SU-DHL-6 (cell line): ENCODE data around the gene KSR2.

Experiments
- H2AFZ ChIP-seq: fragments of 200-600 bp; sonication (generic); 2 replicates; pipeline ENCODE4 v1.6.1; 2014; ENCODE audit warnings: low read depth, mild to moderate bottlenecking, moderate library complexity, mixed read lengths, antibody characterized with exemption, low read length; ENCODE audit not compliant: severe bottlenecking
- H3F3A ChIP-seq: fragments of 200-600 bp; shearing (Covaris generic); 2 replicates; pipeline ENCODE4 v1.6.0; 2016; ENCODE audit warnings: antibody characterized with exemption, mild to moderate bottlenecking; ENCODE audit not compliant: insufficient read depth
- H3K27ac ChIP-seq: fragments of 200-600 bp; sonication (generic); 2 replicates; pipeline ENCODE4 v1.5.1; 2016; ENCODE audit warnings: low read depth, mild to moderate bottlenecking, low read length, moderate library complexity, mixed read lengths
- H3K27me3 ChIP-seq: fragments of 200-600 bp; sonication (generic), shearing (Covaris generic); 2 replicates; pipeline ENCODE4 v1.6.0; 2014; ENCODE audit warnings: mild to moderate bottlenecking, low read length
- H3K36me3 ChIP-seq: fragments of 200-600 bp; sonication (generic); 2 replicates; pipeline ENCODE4 v1.6.1; 2014; ENCODE audit warnings: mild to moderate bottlenecking, low read length, mixed read lengths
- H3K4me2 ChIP-seq: fragments of 300-600, 200-600 bp; shearing (Covaris generic), sonication (generic); 2 replicates; pipeline ENCODE4 v1.6.0; 2014; ENCODE audit warnings: low read length, low read depth, mild to moderate bottlenecking; ENCODE audit not compliant: poor library complexity, severe bottlenecking
- H3K4me3 ChIP-seq: fragments of 200-600 bp; sonication (generic); 2 replicates; pipeline ENCODE4 v1.5.1; 2014; ENCODE audit warnings: antibody characterized with exemption, low read length, mild to moderate bottlenecking, mixed read lengths; ENCODE audit not compliant: insufficient read depth, poor library complexity, severe bottlenecking
- H3K79me2 ChIP-seq: fragments of 200-600 bp; sonication (generic); 2 replicates; pipeline ENCODE4 v1.6.1; 2014; ENCODE audit warnings: mild to moderate bottlenecking, low read length, moderate library complexity; ENCODE audit not compliant: insufficient read depth
- H3K9ac ChIP-seq: fragments of 200-600 bp; sonication (generic); 2 replicates; pipeline ENCODE4 v1.7.0; 2014; ENCODE audit warnings: mild to moderate bottlenecking, low read length
- H3K9me2 ChIP-seq: fragments of 200-600 bp; sonication (generic); replicated peaks from 2 replicates; pipeline ENCODE4 v1.6.1; 2014; ENCODE audit warnings: low read length; ENCODE audit not compliant: insufficient read depth
- H3K9me3 ChIP-seq: fragments of 200-600 bp; sonication (generic); 2 replicates; pipeline ENCODE4 v1.6.1; 2014; ENCODE audit warnings: low read length, mixed read lengths; ENCODE audit not compliant: insufficient read depth
- H4K20me1 ChIP-seq: fragments of 200-600 bp; sonication (generic); 2 replicates; pipeline ENCODE4 v1.6.1; 2014; ENCODE audit warnings: low read depth, mild to moderate bottlenecking, antibody characterized with exemption, low read length, moderate library complexity, mixed read lengths
- EZH2phosphoT487 ChIP-seq: fragments of 200-600 bp; sonication (generic), shearing (Covaris generic); conservative IDR thresholded peaks from 2 replicates; pipeline ENCODE4 v1.6.1; 2018; ENCODE audit warnings: mild to moderate bottlenecking, antibody characterized with exemption, low read length, moderate library complexity, mixed read lengths
- TF ChIP-seq, protein P1 (sequence below): fragments of 200-600 bp; sonication (generic); IDR thresholded peaks from one replicate; pipeline ENCODE4 v1.5.1; 2017; ENCODE audit warnings: antibody characterized with exemption, mild to moderate bottlenecking, low read length, moderate library complexity; ENCODE audit not compliant: insufficient read depth, poor library complexity, severe bottlenecking

The KSR2 gene

DNA sequence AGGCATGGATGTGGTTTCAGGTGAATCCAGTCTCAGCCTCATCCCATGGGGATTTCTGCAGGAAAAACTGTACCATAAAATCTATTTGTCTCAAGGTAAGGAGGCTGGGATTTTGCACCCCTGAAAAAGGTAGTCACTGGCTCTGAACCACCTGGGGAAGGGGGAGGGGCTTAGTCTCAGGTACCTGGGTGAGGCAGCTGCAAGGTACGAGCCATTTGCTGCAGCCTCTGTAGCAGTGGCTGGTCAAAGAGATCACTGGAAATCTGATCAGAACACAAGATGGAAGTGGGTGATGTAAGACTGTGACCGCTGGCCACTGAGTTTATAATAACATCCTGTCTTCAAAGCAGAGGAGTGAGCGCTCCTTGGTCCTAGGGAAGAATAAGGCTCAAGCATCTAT, 397.5 kb downstream of the KSR2 start:
- Histone ChIP-seq H3K9me2 (no peaks in the 10 kb centered on the region), H3K27me3 (no peaks in the 10 kb centered on the region), H4K20me1 (no peaks in the 10 kb centered on the region), H3K36me3 (no peaks in the 10 kb centered on the region), H3F3A (no peaks in the 10 kb centered on the region), H3K9me3 (no peaks in the 10 kb centered on the region), H3K27ac (no peak overlapping the region), H3K4me3 (no peak overlapping the region), H3K79me2 (no peaks in the 10 kb centered on the region), H3K4me2 (no peak overlapping the region), H3K9ac (no peak overlapping the region), H2AFZ (no peak overlapping the region)
- TF ChIP-seq EZH2phosphoT487 = no peak
- TF ChIP-seq, protein P1, sequence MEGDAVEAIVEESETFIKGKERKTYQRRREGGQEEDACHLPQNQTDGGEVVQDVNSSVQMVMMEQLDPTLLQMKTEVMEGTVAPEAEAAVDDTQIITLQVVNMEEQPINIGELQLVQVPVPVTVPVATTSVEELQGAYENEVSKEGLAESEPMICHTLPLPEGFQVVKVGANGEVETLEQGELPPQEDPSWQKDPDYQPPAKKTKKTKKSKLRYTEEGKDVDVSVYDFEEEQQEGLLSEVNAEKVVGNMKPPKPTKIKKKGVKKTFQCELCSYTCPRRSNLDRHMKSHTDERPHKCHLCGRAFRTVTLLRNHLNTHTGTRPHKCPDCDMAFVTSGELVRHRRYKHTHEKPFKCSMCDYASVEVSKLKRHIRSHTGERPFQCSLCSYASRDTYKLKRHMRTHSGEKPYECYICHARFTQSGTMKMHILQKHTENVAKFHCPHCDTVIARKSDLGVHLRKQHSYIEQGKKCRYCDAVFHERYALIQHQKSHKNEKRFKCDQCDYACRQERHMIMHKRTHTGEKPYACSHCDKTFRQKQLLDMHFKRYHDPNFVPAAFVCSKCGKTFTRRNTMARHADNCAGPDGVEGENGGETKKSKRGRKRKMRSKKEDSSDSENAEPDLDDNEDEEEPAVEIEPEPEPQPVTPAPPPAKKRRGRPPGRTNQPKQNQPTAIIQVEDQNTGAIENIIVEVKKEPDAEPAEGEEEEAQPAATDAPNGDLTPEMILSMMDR = no peak

DNA sequence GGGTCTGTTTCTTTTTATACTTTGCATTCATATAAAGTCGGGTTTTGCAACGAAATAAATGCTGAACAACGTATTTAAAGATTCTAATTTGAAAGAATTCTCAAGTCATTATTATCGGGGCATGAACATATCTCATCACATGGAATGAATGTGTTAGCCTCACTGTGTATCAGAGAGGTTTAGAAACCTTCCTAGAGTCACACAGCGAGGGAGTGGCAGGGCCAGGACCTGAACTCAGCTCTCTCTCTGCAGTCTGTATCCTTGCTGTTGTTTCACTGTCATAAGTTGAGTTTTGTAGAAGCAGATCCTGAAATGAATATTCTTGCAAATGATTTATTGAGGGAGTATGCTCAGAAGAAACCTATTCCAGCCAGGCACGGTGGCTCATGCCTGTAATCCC, 398.2 kb downstream of the KSR2 start:
- Histone ChIP-seq H3K27me3 (no peaks in the 10 kb centered on the region), H3K9me2 (no peaks in the 10 kb centered on the region), H3K9ac (no peak overlapping the region), H3K36me3 (no peaks in the 10 kb centered on the region), H3K9me3 (no peaks in the 10 kb centered on the region), H2AFZ (no peak overlapping the region), H3F3A (no peaks in the 10 kb centered on the region), H3K27ac (no peak overlapping the region), H3K79me2 (no peaks in the 10 kb centered on the region), H3K4me3 (no peak overlapping the region), H4K20me1 (no peaks in the 10 kb centered on the region), H3K4me2 (no peak overlapping the region)
- TF ChIP-seq, protein P1 = no peak
- no peak for TF ChIP-seq EZH2phosphoT487

DNA sequence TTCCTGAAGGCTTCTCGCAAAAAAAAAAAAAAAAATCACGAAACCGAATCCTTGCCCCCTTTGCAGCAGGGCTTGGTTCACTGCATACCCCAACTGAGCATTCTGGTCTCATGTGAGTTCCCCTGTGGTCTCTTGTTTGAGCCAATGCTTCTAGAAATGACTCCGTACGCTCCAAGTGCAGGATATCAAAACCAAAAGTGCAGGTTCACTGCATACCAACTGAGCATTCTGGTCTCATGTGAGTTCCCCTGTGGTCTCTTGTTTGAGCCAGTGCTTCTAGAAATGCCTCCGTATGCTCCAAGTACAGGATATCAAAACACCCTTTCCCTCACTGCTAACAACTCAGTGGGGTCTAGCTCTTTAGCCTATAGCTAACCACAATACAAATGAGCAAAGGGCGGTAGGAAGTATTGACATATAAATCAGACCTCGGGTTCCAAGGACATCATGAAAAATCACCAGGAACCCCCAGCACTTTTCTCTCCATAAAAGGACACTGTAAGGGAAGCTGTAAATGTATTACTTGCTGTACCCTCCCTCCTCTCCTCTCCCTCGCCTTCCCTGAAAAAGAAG, 401.1 kb downstream of the KSR2 start:
- Histone ChIP-seq H3K4me3 (no peak overlapping the region), H3K9ac (no peak overlapping the region), H3K79me2 (no peaks in the 10 kb centered on the region), H2AFZ (no peak overlapping the region), H3K27ac (no peak overlapping the region), H4K20me1 (no peaks in the 10 kb centered on the region), H3F3A (no peaks in the 10 kb centered on the region), H3K36me3 (no peaks in the 10 kb centered on the region), H3K27me3 (no peaks in the 10 kb centered on the region), H3K9me2 (no peaks in the 10 kb centered on the region), H3K4me2 (no peak overlapping the region), H3K9me3 (no peaks in the 10 kb centered on the region)
- TF ChIP-seq EZH2phosphoT487 = no peak
- TF ChIP-seq, protein P1 = no peak

DNA sequence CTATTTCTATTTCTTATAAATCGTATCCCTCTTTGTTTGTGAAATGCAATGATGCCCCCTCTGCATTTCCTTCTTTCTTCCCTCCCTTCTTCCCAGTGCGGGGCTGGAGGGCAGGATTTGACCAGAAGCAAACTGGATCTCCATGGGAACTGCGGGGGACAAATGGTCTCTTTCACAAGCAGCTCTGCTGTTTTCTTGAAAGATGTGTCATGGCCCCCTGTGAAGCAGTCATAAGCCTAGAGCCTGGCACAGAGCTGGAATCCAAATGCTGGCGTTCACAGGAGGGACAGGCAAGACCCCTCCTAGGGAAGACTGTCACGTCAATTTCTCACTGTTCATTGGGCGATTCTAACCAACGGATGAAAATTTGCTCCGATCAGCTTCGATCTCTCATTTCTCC, 403.9 kb downstream of the KSR2 start:
- no peak for TF ChIP-seq EZH2phosphoT487
- TF ChIP-seq, protein P1 = no peak
- Histone ChIP-seq H2AFZ (no peak overlapping the region), H3F3A (no peaks in the 10 kb centered on the region), H3K9me3 (no peaks in the 10 kb centered on the region), H3K9ac (no peak overlapping the region), H3K79me2 (no peaks in the 10 kb centered on the region), H3K4me2 (no peak overlapping the region), H3K27me3 (no peaks in the 10 kb centered on the region), H4K20me1 (no peaks in the 10 kb centered on the region), H3K36me3 (no peaks in the 10 kb centered on the region), H3K4me3 (no peak overlapping the region), H3K9me2 (no peaks in the 10 kb centered on the region), H3K27ac (no peak overlapping the region)
